Heart left ventricle (tissue), 13 donors: Measurements from ENCODE around the gene MTHFR.

ENCODE experiments used
- POLR2A ChIP-seq, 2 donors: fragments of 450-650 bp; IDR thresholded peaks; one replicate each; pipeline ENCODE4 v1.6.1; 2017; ENCODE audit warnings: antibody characterized with exemption in 2 of 2, mild to moderate bottlenecking in 2 of 2, moderate library complexity in 2 of 2
- TF ChIP-seq, protein P1 (sequence below), 12 donors: fragments of 200-600 bp; sonication (generic) in 4 of 12; IDR thresholded peaks; one replicate each; pipeline versions ENCODE4 v1.5.0 to v1.8.0; 2018 to 2022; ENCODE audit warnings: antibody characterized with exemption in 12 of 12, mild to moderate bottlenecking in 5 of 12
- donor health status: ischemic (EF 13 %, LVEDD 7.1; RV severe dilation, severe dysfunction).
- donor health status: DM: no; HTN: yes; CAD: no.
- donor health status: DM: no; HTN: no; CAD: no.
- donor health status: ischemic (EF 25% LVEDD 6.9; RV normal size, moderate dysfunction).
- donor health status: ischemic (EF 25% LVEDD 5.7; RV mildly dilated, moderate dysfunction).
- donor health status: ischemic (EF 35%, LVEDD 5.7; RV mildly dilated, moderate dysfunction).
- donor health status: nonischemic (EF 11% LVEDD 7.7; RV severe dilation, severe dysfunction).
- donor health status: DM: yes; HTN: yes; CAD: no.
- donor health status: PGD.
- donor health status: ischemic (EF 29% LVEDD 5.4; RV normal size, mild dysfunction).
- donor health status: nonischemic (EF 23%, LVEDD 6.1; RV moderate dilation, normal function).

DNA sequence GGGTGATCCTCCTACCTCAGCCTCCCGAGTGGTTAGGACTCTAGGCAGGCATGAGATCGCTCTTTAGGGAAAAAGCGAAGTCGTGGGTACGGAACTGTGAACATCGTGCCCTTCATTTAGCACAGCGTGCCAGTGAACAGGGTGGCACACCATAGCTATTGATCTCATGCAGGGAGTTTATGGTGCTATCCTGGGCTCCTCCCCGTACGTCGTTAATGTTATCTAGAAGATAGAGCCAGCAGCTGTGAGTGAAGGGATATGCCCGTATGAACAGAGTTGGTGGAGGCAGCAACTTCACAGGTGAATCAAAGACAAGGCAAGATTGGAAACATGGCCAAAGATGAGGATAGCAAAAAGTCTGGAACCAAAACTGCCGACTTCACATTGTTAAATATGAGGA lies 11.4 kb upstream of the MTHFR start:
- TF ChIP-seq, protein P1, sequence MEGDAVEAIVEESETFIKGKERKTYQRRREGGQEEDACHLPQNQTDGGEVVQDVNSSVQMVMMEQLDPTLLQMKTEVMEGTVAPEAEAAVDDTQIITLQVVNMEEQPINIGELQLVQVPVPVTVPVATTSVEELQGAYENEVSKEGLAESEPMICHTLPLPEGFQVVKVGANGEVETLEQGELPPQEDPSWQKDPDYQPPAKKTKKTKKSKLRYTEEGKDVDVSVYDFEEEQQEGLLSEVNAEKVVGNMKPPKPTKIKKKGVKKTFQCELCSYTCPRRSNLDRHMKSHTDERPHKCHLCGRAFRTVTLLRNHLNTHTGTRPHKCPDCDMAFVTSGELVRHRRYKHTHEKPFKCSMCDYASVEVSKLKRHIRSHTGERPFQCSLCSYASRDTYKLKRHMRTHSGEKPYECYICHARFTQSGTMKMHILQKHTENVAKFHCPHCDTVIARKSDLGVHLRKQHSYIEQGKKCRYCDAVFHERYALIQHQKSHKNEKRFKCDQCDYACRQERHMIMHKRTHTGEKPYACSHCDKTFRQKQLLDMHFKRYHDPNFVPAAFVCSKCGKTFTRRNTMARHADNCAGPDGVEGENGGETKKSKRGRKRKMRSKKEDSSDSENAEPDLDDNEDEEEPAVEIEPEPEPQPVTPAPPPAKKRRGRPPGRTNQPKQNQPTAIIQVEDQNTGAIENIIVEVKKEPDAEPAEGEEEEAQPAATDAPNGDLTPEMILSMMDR (IDR thresholded peaks at IDR 0.05), result no peak
- no peak for TF ChIP-seq POLR2A (IDR thresholded peaks at IDR 0.05)
